ENCODE measurements around the gene RNASE12. TPM values are rescaled to one million over a fixed set of nuclear protein-coding genes. Genes with fewer than 3 reads are reported as not detected.

Gene RNASE12
- total and polyA plus RNA-seq, 2 donors from 2014 or later = not detected

- DNase-seq (no peak), FAIRE-seq (no peak)
- intact Hi-C loops (cut with DNase I) = no loop called here
- Histone ChIP-seq H3K27ac (ENCODE audit: low read depth in 2 of 2, low read length in 2 of 2) (no peak overlapping the region), H3K4me1 (ENCODE audit: control insufficient read depth in 2 of 3, insufficient read depth in 2 of 3, low read depth in 1 of 3, low read length in 3 of 3) (no peaks in the 10 kb centered on the region), H3K36me3 (ENCODE audit: control insufficient read depth in 2 of 3, insufficient read depth in 3 of 3, low read length in 3 of 3) (no peaks in the 10 kb centered on the region), H3K27me3 (ENCODE audit: control insufficient read depth, insufficient read depth, low read length) (no peaks in the 10 kb centered on the region), H3K9ac (ENCODE audit: low read length in 3 of 3) (no peak overlapping the region), H3K9me3 (ENCODE audit: control insufficient read depth in 2 of 3, insufficient read depth in 1 of 3, low read length in 3 of 3) (peaks cover 0 to 13% (median 2%) of the 10 kb centered on the region in 3 donors), H3K4me3 (ENCODE audit: low read length in 3 of 3) (no peak overlapping the region)
- TF ChIP-seq CTCF (IDR thresholded peaks at IDR 0.05; ENCODE audit: borderline replicate concordance, extremely low read depth, insufficient read depth) = no peak
These were observed 27.2 kb downstream of the RNASE12 start for GRCh38 chr14:20563971-20564370.

GRCh38 chr14:20560961-20561360 lies 30.2 kb downstream of the RNASE12 start, which contains the start of gene RNASE9:
TSS of gene RNASE9 (minus strand) at chr14:20561047.
- H3K27me3 ChIP-seq (ENCODE audit: control insufficient read depth, insufficient read depth, low read length) = no peaks in the 10 kb centered on the region
- H3K9me3 ChIP-seq (ENCODE audit: control insufficient read depth in 2 of 3, insufficient read depth in 1 of 3, low read length in 3 of 3) = no peaks in the 10 kb centered on the region
- H3K36me3 ChIP-seq (ENCODE audit: control insufficient read depth in 2 of 3, insufficient read depth in 3 of 3, low read length in 3 of 3) = no peaks in the 10 kb centered on the region
- intact Hi-C loops (cut with DNase I) = no loop called here
- H3K4me3 ChIP-seq (ENCODE audit: low read length in 3 of 3) = no peak within 1 kb of the TSS
- no peaks in the 10 kb centered on the region for H3K4me1 ChIP-seq (ENCODE audit: control insufficient read depth in 2 of 3, insufficient read depth in 2 of 3, low read depth in 1 of 3, low read length in 3 of 3)
- FAIRE-seq = no peak
- H3K9ac ChIP-seq (ENCODE audit: low read length in 3 of 3) = no peak within 1 kb of the TSS
- no peak within 1 kb of the TSS for H3K27ac ChIP-seq (ENCODE audit: low read depth in 2 of 2, low read length in 2 of 2)
- TF ChIP-seq CTCF (IDR thresholded peaks at IDR 0.05; ENCODE audit: borderline replicate concordance, extremely low read depth, insufficient read depth) = no peak
- DNase-seq = no peak

GRCh38 chr14:20559461-20559904 lies 31.7 kb downstream of the RNASE12 start:
- Histone ChIP-seq H3K9me3 (ENCODE audit: control insufficient read depth in 2 of 3, insufficient read depth in 1 of 3, low read length in 3 of 3) (no peaks in the 10 kb centered on the region), H3K36me3 (ENCODE audit: control insufficient read depth in 2 of 3, insufficient read depth in 3 of 3, low read length in 3 of 3) (no peaks in the 10 kb centered on the region), H3K27me3 (ENCODE audit: control insufficient read depth, insufficient read depth, low read length) (no peaks in the 10 kb centered on the region), H3K9ac (ENCODE audit: low read length in 3 of 3) (no peak overlapping the region), H3K27ac (ENCODE audit: low read depth in 2 of 2, low read length in 2 of 2) (no peak overlapping the region), H3K4me1 (ENCODE audit: control insufficient read depth in 2 of 3, insufficient read depth in 2 of 3, low read depth in 1 of 3, low read length in 3 of 3) (no peaks in the 10 kb centered on the region), H3K4me3 (ENCODE audit: low read length in 3 of 3) (no peak overlapping the region)
- FAIRE-seq = no peak
- intact Hi-C loops (cut with DNase I) = no loop called here
- TF ChIP-seq CTCF (IDR thresholded peaks at IDR 0.05; ENCODE audit: borderline replicate concordance, extremely low read depth, insufficient read depth) = no peak
- DNase-seq = peak in 2 of 5 donors; percentile 6

GRCh38 chr14:20557212-20557542 lies 34.0 kb downstream of the RNASE12 start:
- Histone ChIP-seq H3K9me3 (ENCODE audit: control insufficient read depth in 2 of 3, insufficient read depth in 1 of 3, low read length in 3 of 3) (no peaks in the 10 kb centered on the region), H3K27me3 (ENCODE audit: control insufficient read depth, insufficient read depth, low read length) (no peaks in the 10 kb centered on the region), H3K4me1 (ENCODE audit: control insufficient read depth in 2 of 3, insufficient read depth in 2 of 3, low read depth in 1 of 3, low read length in 3 of 3) (no peaks in the 10 kb centered on the region), H3K36me3 (ENCODE audit: control insufficient read depth in 2 of 3, insufficient read depth in 3 of 3, low read length in 3 of 3) (no peaks in the 10 kb centered on the region), H3K27ac (ENCODE audit: low read depth in 2 of 2, low read length in 2 of 2) (no peak overlapping the region), H3K9ac (ENCODE audit: low read length in 3 of 3) (no peak overlapping the region), H3K4me3 (ENCODE audit: low read length in 3 of 3) (no peak overlapping the region)
- intact Hi-C loops (cut with DNase I) = no loop called here
- no peak for DNase-seq
- no peak for FAIRE-seq
- no peak for TF ChIP-seq CTCF (IDR thresholded peaks at IDR 0.05; ENCODE audit: borderline replicate concordance, extremely low read depth, insufficient read depth)

All from kidney (tissue), 14 donors.